NOMO-1 treated with dmso at 0.1 percent for 144 hours (cell line): ENCODE measurements around the gene CBARP.

Experiments used
- DNase-seq: peaks from one replicate; lab custom pipeline; 2025; ENCODE audit not compliant: unreplicated experiment; lab: John Stamatoyannopoulos, UW

Gene CBARP

GRCh38 chr19:1275976-1276627 lies 38.3 kb upstream of the CBARP start:
- DNase-seq: no peak

GRCh38 chr19:1275260-1275975 lies 37.6 kb upstream of the CBARP start, which contains the start of gene FAM174C:
Gene FAM174C (plus strand): TSS chr19:1275530. CDS start chr19:1275550, 20 bp downstream.
- peak; percentile 92 for DNase-seq

GRCh38 chr19:1274852-1275259 lies 37.1 kb upstream of the CBARP start:
- DNase-seq: no peak

- no peak for DNase-seq
These were observed 36.5 kb upstream of the CBARP start for GRCh38 chr19:1274081-1274851.

GRCh38 chr19:1273263-1274041 lies 35.6 kb upstream of the CBARP start:
- no peak for DNase-seq

- DNase-seq: no peak
These were observed 34.8 kb upstream of the CBARP start for GRCh38 chr19:1272423-1273262.

- DNase-seq: no peak
These were observed 34.0 kb upstream of the CBARP start for GRCh38 chr19:1271528-1272422.

- no peak for DNase-seq
These were observed 33.2 kb upstream of the CBARP start for GRCh38 chr19:1270854-1271527.

GRCh38 chr19:1270213-1270853 lies 32.5 kb upstream of the CBARP start:
- no peak for DNase-seq

- DNase-seq: peak; percentile 53
These were observed 31.8 kb upstream of the CBARP start for GRCh38 chr19:1269478-1270212.

GRCh38 chr19:1269065-1269477 lies 31.3 kb upstream of the CBARP start, which contains the start of gene CIRBP:
Gene CIRBP (plus strand): TSS chr19:1269332. CDS start chr19:1270934, 1,602 bp downstream.
- DNase-seq: peak; percentile 92

GRCh38 chr19:1268226-1269064 lies 30.6 kb upstream of the CBARP start:
- DNase-seq: no peak

GRCh38 chr19:1267477-1268225 lies 29.8 kb upstream of the CBARP start:
- DNase-seq: no peak

- peak; percentile 51 for DNase-seq
These were observed 29.2 kb upstream of the CBARP start for GRCh38 chr19:1266916-1267476.
